ENCODE measurements around the gene BTNL8.

BTNL8 gene, protein sequence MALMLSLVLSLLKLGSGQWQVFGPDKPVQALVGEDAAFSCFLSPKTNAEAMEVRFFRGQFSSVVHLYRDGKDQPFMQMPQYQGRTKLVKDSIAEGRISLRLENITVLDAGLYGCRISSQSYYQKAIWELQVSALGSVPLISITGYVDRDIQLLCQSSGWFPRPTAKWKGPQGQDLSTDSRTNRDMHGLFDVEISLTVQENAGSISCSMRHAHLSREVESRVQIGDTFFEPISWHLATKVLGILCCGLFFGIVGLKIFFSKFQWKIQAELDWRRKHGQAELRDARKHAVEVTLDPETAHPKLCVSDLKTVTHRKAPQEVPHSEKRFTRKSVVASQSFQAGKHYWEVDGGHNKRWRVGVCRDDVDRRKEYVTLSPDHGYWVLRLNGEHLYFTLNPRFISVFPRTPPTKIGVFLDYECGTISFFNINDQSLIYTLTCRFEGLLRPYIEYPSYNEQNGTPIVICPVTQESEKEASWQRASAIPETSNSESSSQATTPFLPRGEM

DNA sequence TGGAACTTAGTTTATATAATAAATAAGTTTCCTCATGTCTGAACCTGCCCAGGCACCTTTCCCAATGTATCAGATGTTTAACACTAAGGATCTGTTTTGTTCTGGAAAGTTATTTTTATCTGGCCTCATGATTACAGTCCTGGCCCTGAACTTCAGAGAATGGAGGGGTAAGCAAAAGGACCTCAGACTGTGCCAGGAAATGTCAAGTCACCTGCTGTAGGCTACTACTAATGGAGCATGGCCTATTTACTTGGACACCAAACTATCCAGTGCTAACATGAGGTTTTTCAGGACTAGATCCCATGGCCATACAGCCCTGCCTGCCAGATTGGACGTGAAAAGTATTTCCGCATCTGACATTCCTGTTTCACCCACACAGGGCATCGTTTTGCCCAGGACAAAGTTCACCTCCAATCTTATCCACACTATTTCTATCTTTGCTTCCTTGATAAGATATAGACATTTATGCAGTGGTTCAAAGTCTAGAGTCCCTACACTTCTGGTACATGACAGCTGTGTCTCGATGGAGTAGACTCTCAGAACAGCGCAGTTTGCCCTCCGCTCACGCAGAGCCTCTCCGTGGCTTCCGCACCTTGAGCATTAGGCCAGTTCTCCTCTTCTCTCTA, at the start of gene BTNL8:
Gene BTNL8 (plus strand): TSS at position 539 of the 626 bp plus-strand sequence. CDS start 152 bp downstream, outside the sequence.
- no peak for DNase-seq

DNA sequence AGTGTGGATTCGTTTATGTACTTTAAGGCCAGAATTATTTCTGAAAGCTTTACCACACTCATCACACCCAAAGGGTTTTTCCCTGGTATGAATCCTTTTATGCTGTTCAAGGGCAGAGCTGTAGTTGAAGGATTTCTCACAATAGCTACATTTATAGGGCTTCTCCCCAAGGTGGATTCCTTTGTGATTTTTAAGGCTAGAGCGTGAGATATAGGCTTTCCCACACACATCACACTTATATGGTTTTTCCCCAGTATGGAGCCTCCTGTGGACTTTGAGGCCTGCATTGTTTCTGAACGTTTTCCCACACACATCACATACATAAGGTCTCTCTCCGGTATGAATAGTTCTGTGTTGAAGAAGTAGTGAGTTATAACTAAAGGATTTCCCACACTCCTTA, 49.1 kb upstream of the BTNL8 start:
- DNase-seq = no peak

DNA sequence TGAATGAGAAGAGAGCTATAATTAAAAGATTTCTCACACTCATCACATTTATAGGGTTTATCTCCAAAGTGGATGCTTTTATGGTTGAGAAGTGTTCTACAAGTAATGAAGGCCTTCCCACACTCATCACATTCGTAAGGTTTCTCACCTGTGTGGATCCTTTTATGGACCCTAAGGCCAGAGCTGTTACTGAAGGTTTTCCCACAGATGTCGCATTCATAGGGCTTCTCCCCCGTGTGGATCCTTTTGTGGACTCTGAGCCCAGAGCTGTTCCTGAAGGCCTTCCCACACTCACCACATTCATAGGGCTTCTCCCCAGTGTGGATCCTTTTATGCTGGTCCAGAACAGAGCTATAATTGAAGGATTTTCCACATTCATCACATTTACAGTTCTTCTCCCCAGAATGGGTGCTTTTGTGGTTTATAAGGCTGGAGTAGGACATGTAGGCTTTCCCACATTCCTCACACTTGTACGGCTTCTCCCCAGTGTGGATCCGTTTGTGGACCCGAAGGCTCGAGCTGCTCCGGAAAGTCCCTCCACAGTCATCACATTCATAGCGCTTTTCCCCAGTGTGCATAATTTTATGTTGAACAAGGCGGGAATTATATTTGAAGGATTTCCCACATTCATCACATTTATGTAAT, 48.4 kb upstream of the BTNL8 start:
- DNase-seq = no peak

DNA sequence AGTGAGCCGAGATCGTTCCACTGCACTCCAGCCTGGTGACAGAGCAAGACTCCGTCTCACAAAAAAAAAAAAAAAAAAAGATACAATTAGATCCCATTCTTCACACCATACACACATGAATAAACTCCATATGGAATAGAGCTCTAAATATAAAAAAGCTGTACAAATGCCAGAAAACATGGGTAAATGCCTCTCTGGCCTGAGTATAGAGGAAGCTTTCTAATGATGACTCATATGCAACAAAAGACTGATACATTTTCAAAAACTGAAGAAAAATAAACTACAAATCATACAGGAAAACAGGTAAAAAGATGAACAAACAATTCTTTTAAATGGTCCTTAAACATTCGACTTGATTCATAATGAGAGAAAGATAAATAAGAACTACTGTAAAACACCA, 46.5 kb upstream of the BTNL8 start:
- DNase-seq = no peak

DNA sequence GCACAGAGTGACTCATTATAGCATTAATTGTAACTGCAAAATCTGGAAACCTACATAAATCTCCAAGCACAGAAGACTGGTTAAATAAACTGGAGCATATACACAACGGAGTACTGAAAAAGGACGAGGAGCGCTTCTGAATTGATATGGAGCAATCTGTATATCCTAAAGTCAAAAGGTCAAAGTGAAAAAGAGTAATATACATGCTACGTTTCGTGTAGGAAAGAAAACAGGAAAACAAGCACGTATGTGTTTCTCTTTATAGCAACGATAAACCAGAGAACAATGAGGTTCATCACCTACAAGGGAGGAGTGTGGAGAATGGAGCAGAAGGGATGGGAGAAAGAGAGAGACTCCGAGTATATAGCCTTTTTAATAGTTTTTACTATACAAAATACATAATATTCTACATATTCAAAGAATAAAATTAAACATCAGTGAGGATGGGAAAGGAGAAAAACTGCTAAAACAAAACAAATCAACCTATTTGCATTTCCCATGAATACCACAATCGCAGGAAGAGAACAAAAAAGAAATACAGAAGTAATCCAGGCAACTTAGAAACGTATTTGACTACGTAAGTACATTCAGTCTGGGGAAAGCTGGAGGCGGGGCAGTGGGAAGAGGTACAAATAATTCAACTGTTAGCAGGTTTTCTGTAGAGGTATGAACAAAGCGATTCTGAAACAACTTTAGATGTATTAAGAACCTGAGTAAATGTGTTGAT, 45.7 kb upstream of the BTNL8 start:
- DNase-seq = no peak

DNA sequence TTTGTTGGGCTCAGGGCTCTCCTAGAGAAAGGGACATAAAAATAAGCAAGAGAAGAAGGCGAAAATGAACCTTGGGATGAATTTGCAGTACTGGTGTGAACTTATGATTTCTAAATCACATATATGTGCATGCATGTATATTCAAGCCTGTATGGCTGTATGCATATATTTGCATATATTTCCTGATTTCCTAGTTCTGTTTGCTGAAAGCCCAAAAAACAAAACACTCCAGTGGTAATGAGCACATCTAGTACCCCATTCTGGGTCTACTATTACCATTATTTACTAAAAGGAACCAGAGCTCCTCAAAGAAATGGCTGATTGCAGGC, 45.1 kb upstream of the BTNL8 start:
- DNase-seq = no peak

DNA sequence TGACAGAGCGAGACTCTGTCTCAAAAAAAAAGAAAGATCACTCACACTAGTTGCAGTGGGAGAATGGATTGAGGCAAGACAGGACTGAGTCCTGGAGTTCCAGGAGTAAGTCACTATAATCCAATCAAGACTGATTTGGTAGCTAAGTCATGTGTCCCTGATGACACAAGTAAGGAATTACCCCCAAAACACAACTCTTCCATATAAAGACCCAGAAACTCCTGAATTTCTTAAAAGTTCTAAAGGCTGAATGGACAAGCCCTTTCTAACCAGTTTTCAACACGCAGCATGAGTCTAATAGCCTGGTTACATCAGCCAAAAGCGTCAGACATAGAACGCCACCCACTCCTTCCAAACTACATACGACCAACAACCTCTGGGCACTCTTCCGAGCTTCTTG, 40.4 kb upstream of the BTNL8 start:
- no peak for DNase-seq

DNA sequence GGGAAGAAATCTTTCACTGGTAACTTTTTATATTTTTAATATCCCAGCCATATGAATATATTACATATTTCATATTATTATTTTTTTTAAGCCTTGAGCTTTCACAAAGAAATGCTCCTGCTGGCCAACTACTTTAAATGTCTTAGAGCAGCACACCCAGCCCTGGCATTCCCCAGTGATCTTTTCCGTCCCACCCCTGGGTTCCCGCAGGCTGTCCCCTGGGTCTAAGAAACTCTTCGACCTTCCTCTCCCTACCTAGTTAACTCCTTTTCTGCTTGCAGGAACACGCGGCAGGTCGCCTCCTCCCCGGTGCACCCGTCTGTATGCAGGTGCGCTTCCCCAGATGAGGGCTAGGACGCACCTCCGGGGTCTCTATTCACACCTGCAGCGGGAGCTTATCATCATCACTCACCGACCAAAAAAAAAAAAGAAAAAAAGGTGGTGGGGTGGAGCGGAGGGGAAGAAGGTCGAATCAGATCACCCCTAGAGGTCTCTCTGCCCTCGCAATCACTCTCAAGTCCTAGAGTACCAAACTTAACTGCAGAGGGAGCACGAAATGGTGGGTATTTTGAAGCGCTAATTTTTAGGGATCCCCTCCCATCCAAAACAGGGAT, 38.6 kb upstream of the BTNL8 start:
- no peak for DNase-seq

DNA sequence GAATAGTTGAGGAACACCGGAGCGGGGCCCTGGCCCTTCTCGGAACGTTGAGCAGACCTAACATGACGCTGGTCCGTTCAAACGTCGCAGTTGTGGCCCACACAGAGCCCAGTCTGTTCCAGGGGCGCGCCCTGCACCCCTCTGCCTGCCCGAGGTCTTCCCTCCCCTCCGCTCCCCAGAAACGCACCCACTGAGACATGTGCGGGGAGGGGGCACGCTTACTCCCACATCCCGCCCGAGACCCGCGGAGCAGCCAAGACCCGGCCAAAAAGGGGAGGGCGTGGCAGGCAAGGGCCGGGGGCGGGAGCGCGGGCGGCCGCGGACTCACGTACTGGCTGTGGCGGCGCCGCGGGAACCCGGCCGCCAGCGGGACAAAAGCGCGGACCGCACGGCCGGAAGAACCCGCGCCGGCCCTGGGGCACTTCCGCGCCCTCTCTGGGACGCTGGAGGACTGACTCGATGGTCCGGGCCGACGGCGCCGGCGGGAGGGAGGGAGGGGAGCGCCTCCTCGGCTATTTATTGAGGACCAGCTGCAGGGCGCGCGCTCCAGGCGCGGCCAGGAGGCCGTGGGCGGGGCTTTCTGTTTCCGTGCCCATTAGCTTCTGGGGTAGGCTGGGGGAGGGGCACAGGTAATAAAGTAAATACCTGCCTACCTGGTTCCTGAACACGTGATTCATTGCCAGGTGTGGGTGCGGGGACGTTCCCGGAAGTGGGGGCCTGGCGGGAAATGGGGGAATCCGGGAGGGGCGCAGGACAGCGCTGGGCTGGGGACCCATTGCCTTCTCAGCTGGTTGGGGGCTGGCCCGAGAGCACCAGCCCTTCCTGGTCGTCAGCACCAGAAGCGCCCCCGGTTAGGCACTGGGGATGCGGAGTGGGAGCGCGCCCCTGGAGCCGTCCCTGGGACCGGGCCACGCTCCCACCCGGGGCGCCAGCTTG, 37.8 kb upstream of the BTNL8 start, which contains the start of gene ZFP62:
Gene ZFP62 (minus strand): TSS at position 390 of the 936 bp plus-strand sequence. CDS start 57 bp downstream, at position 333.
- DNase-seq = peak; percentile 94

DNA sequence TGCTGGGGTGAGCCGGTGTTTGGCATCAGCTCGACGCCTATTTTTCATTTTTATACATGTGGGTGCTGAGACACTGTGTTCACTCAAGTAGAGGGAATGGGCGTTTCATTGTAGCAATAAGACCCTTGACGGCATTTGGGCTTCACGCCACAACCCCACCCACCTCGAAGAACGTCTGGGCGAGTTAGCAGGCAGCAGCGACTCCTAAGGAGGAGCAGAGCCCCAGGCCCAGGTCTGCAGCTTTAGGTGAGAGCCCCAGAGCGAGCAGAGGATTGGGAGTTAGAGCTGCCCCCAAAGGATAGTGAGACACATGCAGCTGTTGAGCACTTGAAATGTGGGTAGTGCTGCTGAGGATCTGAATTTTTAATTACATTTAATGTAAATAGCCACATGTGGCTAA, 36.3 kb upstream of the BTNL8 start:
- no peak for DNase-seq

DNA sequence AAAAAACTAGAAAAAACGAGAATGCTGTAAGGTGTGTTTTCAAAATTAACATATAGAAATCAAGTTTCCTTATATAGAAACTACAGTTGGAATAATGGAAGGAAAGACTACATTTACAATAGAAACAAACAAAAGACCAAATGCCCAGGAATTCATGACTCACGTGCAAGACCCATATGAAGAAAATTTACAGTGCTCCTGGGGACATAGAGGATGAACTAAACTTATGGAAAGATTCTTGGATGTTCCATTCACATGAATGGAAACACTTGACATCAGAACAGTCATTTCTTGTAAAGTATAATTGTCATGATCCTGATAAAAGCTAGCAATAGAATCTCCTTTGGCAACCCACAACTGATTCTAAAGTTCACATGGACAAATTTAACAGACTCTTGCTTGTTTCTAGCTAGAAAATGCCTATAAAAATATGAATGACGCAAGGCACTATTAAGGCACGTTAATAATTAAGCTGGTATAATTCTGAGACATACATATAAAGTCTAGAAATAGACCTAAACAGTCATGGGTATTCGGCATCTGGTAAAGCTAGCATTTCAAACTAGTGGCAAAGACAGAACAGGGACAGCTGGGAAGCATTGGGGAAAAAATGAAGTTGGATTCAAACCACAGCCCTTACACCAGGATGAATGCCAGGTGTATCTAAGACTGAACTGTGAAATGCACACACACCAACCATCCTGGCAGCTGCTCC, 32.8 kb upstream of the BTNL8 start:
- no peak for DNase-seq

DNA sequence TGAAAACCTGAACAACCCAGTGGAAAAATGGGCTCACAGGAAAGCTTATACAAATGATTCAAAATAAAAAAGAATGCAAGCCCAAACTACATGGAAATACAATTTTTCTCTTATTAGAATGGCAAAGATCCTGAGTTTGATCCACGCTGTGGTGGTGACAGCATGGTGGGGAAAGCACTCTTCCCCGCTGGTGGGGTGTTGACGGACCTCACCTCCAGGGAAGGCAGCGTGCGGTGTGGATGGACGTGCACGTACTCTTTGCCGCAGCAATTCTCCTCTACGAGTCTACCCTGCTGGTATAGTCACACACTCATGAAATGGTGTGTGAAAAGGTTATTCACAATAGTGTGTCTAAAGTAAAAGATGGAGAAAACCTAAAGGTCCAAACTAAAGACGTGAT, 32.0 kb upstream of the BTNL8 start:
- no peak for DNase-seq

DNA sequence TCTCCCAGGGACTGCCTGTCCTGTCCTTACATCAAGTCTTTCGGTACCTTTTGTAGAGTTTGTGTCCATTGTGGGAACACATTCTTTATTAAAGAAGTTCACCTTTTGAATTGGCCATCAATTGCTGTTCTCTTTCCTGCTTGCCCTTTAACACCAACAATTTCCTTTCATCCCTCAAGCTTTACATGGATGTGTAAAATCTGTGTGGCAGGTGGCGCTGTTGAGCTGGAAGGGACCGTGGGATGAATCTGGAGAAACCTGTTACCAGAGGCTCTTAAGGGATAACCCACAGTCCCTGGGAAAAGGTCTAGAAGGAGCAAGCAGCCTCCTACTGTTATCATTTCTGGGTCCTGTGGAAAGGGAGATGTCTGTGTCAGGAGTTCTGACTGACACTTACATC, 30.0 kb upstream of the BTNL8 start:
- peak; percentile 71 for DNase-seq

DNA sequence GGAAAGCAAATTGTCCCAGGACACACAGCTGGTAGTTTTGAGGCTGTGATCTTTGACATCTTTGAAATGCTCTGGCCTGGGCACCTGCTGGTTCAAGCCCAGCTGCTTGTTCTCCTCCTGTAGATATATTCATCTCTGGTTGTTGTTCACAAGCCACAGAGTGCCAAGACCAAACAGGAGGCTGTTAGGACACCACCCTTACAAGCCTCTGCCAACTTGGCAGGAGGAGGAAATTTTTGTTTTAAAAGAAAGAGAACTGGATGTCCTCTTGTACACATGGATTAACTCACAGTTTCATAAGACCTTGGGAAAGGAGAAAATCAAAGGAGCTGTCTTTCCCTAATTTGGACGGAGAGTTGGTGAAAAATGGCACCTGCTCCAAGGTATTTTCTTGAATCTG, 29.4 kb upstream of the BTNL8 start:
- DNase-seq = no peak

DNA sequence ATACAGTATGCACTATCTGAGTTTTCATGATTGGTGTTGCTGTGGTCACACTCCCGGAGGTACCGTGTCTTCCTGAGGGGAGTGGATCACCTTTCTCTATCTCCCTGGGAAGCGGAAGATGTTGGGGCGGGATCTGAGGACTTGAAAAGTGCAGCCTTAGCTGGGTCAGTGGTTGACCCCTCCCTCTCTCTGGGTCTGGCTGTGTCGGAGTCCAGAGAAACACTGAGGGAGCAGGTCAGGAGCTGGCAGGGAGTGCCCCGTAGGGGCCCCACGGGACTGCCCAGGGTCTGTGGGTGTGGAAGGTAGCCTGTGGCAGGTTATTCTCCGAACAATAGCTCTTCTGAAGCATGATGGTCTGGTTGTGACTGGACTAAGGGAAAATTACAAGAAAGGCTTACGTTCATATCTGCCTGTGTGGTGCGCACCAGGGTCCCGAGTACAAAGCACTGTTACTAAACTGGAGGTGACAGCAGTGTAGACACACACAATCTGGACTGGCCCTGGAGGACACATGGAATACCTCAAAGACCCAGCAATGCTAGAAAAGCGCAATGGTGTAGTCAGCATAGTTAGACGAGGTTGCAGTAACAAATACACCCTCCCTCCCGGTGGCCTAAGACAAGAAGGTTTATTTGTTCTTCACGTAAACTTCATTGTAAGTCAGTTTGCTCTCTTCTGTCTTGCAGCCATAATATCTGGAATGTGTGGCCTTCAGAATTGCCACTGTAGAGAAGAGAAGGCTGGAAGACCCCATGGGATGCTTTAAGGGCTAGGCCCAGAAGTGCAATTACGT, 28.5 kb upstream of the BTNL8 start:
- DNase-seq = no peak

DNA sequence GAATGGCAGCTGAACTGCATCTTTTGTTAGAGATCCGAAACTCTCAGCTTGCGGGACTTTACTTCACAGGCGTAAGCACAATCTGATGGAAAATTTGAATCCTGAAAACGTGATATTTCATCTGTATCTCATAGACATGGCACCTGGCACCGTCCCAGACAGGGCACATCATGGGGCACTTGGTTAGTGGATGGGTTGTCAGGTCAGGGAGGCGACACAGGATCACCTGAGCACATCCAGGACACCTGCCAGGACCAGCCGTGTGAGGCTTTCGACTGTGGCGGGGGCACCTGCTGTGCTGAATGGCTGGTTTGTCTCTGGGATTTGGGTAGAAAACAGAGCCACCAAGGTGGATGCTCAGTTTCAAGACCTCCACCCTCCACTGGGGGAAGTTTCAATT, 26.5 kb upstream of the BTNL8 start:
- DNase-seq = no peak

DNA sequence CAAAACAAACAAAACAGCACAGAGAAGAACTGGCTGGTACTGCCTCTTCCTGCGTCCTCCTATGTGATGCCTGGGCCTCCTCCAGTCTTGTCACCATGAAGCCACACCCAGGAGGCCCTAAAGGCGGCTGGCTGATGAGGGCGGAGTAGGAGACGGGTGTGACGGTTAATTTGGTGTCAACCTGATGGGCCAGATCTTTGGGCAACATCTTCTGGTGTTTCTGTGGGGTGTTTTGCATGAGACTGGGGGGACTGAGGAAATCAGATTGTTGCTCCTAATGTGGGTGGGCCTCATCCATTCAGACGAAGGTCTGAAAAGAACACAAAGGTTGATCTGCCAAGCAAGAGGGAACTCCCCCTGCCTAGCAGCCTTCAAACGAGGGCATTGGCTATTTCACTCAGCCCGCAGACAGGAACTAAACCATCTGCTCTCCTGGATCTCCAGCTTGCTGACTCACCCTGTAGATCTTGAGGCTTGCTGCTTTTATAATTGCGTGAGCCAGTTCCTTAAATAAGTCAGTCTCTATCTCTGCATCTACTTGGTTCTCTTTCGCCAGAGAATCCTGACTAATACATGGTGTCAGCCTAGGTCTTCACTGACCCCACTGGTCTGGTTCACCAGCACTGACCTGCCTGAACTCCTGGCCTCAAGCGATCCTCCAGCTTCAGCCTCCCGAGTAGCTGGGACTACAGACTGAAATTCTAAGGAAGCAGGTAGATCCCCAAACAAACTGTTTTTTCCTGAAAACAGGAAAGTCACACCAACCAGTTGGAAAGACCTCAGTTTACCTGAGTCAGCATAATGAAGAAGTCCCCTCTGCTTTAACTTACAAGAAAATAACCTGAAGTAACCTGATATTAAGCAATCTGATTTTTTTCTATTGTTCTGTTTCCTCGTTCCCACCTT, 25.1 kb upstream of the BTNL8 start:
- no peak for DNase-seq

DNA sequence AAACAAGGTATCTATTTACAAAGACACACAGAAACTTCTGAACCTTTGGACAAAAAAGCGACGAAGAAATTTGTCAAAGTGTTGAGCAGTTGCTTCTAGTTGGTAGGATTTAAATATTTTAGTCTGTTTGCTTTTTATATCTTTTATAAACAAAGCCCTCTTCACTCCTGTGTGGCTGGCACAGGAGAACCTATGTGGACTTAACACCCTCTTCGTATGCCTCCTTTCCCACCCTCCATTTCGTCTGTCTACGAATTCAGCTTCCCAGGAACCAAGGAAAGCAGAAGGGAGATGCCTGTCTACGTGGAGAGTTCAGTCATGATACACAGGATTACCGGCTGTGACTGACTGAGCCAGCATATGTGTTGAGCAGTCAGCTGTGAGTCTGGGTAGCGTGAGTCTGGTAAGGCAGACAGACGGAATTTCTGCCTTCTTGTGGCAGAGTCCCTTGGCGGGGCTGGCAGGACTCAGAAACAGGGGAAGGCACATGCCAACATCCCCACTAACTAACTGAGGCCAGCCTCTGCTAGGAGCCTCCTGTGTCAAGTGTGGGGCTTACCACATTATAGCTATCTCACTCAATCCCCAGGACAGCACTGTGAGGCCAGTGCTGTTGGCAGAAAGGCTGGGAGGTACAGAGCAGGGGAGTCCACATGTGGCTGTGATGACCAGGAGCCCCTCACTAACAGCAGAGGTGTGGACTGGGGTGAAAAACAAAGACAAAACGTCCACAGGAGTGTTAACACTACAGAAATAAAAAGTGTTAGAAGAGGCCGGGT, 24.0 kb upstream of the BTNL8 start:
- no peak for DNase-seq

All from retina (tissue), 1 donor.